AG20443 (cell line): ENCODE measurements around the gene FRMD1.

Experiments
- DNase-seq: peaks from one replicate; pipeline ENCODE4 v3.0.0; 2012; ENCODE audit warnings: low spot score, mixed read lengths

FRMD1 gene

GRCh38 chr6:168111911-168112310 is 32.9 kb upstream of the FRMD1 start:
- DNase-seq = no peak

- DNase-seq = no peak
Observed at GRCh38 chr6:168110437-168110836, 31.4 kb upstream of the FRMD1 start.

GRCh38 chr6:168109171-168109570 is 30.2 kb upstream of the FRMD1 start:
- no peak for DNase-seq

- no peak for DNase-seq
Observed at GRCh38 chr6:168107191-168107983, 28.4 kb upstream of the FRMD1 start.

GRCh38 chr6:168106633-168107005 is 27.6 kb upstream of the FRMD1 start:
- peak; percentile 37 for DNase-seq

GRCh38 chr6:168105813-168106632 is 27.0 kb upstream of the FRMD1 start:
- DNase-seq = peak; percentile 65

- DNase-seq = no peak
Observed at GRCh38 chr6:168104636-168105035, 25.6 kb upstream of the FRMD1 start.

GRCh38 chr6:168103050-168103830 is 24.2 kb upstream of the FRMD1 start:
- DNase-seq = no peak

- DNase-seq = no peak
Observed at GRCh38 chr6:168102315-168102985, 23.4 kb upstream of the FRMD1 start.

- DNase-seq = no peak
Observed at GRCh38 chr6:168101590-168102314, 22.7 kb upstream of the FRMD1 start.

- DNase-seq = no peak
Observed at GRCh38 chr6:168100803-168101589, 22.0 kb upstream of the FRMD1 start.

GRCh38 chr6:168100011-168100802 is 21.2 kb upstream of the FRMD1 start:
- DNase-seq = no peak

GRCh38 chr6:168099201-168100010 is 20.4 kb upstream of the FRMD1 start:
- no peak for DNase-seq

GRCh38 chr6:168098431-168098861 is 19.4 kb upstream of the FRMD1 start:
- DNase-seq = no peak

- DNase-seq = no peak
Observed at GRCh38 chr6:168097621-168098430, 18.8 kb upstream of the FRMD1 start.

- no peak for DNase-seq
Observed at GRCh38 chr6:168097221-168097620, 18.2 kb upstream of the FRMD1 start.

- no peak for DNase-seq
Observed at GRCh38 chr6:168096271-168096764, 17.3 kb upstream of the FRMD1 start.
